HEK293 (cell line): ENCODE measurements around the gene ANO8.

Source experiments
- KLF10 ChIP-seq: fragments of 450-650 bp; IDR thresholded peaks from 2 replicates; pipeline ENCODE4 v1.5.1; 2018; ENCODE audit warnings: missing biosample characterization, mild to moderate bottlenecking, missing genetic modification characterization
- MZF1 ChIP-seq: fragments of 450-650 bp; formaldehyde crosslinking; IDR thresholded peaks from 2 replicates; pipeline ENCODE4 v1.5.1; 2017; ENCODE audit warnings: missing biosample characterization, missing genetic modification characterization, borderline replicate concordance
- PBX3 ChIP-seq: sonication (generic); formaldehyde crosslinking; IDR thresholded peaks from 2 replicates; pipeline ENCODE4 v1.8.1; 2022; ENCODE audit warnings: mild to moderate bottlenecking, moderate library complexity, missing genetic modification reagents
- SP3 ChIP-seq: fragments of 450-650 bp; formaldehyde crosslinking; IDR thresholded peaks from 2 replicates; pipeline ENCODE4 v1.5.1; 2016; ENCODE audit warnings: missing biosample characterization, missing genetic modification characterization
- SP7 ChIP-seq: fragments of 450-650 bp; formaldehyde crosslinking; IDR thresholded peaks from 2 replicates; pipeline ENCODE4 v1.5.1; 2016; ENCODE audit warnings: missing biosample characterization, missing genetic modification characterization
- ZBTB11 ChIP-seq: fragments of 450-650 bp; formaldehyde crosslinking; conservative IDR thresholded peaks from 2 replicates; pipeline ENCODE4 v1.5.1; 2016; ENCODE audit warnings: low read depth, missing biosample characterization, missing genetic modification characterization
- ZEB2 ChIP-seq: fragments of 450-650 bp; formaldehyde crosslinking; IDR thresholded peaks from 2 replicates; pipeline ENCODE4 v1.5.1; 2016; ENCODE audit warnings: missing biosample characterization, missing genetic modification characterization
- ZNF112 ChIP-seq: fragments of 450-650 bp; formaldehyde crosslinking; IDR thresholded peaks from 2 replicates; pipeline ENCODE4 v1.5.0; 2017; ENCODE audit warnings: missing biosample characterization, missing genetic modification characterization
- ZNF16 ChIP-seq: fragments of 450-650 bp; formaldehyde crosslinking; IDR thresholded peaks from 2 replicates; pipeline ENCODE4 v1.5.1; 2016; ENCODE audit warnings: low read depth, missing biosample characterization, missing genetic modification characterization
- ZNF19 ChIP-seq: fragments of 450-650 bp; formaldehyde crosslinking; IDR thresholded peaks from 2 replicates; pipeline ENCODE4; 2016; ENCODE audit warnings: missing biosample characterization, missing genetic modification characterization, low read depth
- ZNF2 ChIP-seq: fragments of 450-650 bp; formaldehyde crosslinking; IDR thresholded peaks from 2 replicates; pipeline ENCODE4 v1.5.1; 2016; ENCODE audit warnings: missing biosample characterization, missing genetic modification characterization
- ZNF211 ChIP-seq: fragments of 450-650 bp; formaldehyde crosslinking; IDR thresholded peaks from 2 replicates; pipeline ENCODE4 v1.5.1; 2016; ENCODE audit warnings: low read depth, missing biosample characterization, missing genetic modification characterization
- ZNF26 ChIP-seq: fragments of 450-650 bp; formaldehyde crosslinking; IDR thresholded peaks from 2 replicates; pipeline ENCODE4 v1.5.1; 2016; ENCODE audit warnings: missing biosample characterization, missing genetic modification characterization
- ZNF274 ChIP-seq, 2 experiments: fragments of 200-500 bp in 1 of 2; fragments of 450-650 bp in 1 of 2; sonication (Bioruptor generic) in 1 of 2; formaldehyde crosslinking in 1 of 2; IDR thresholded peaks; 2 replicates each; pipeline versions ENCODE4 v1.5.1 to v1.6.1; 2014 to 2016; ENCODE audit warnings: borderline replicate concordance in 1 of 2, inconsistent platforms in 1 of 2, low read length in 1 of 2, missing biosample characterization in 1 of 2, missing genetic modification characterization in 1 of 2
- ZNF404 ChIP-seq: fragments of 450-650 bp; formaldehyde crosslinking; IDR thresholded peaks from 2 replicates; pipeline ENCODE4 v1.5.1; 2017; ENCODE audit warnings: missing biosample characterization, missing genetic modification characterization
- ZNF510 ChIP-seq: fragments of 450-650 bp; formaldehyde crosslinking; IDR thresholded peaks from 2 replicates; pipeline ENCODE4 v1.5.1; 2018; ENCODE audit warnings: mild to moderate bottlenecking, missing genetic modification characterization, missing biosample characterization; ENCODE audit not compliant: insufficient replicate concordance
- ZNF561 ChIP-seq: fragments of 450-650 bp; IDR thresholded peaks from 2 replicates; pipeline ENCODE4 v1.5.1; 2018; ENCODE audit warnings: missing biosample characterization, missing genetic modification characterization, borderline replicate concordance
- ZNF600 ChIP-seq: fragments of 450-650 bp; formaldehyde crosslinking; IDR thresholded peaks from 2 replicates; pipeline ENCODE4 v1.5.1; 2016; ENCODE audit warnings: missing biosample characterization, missing genetic modification characterization
- ZNF623 ChIP-seq: fragments of 450-650 bp; formaldehyde crosslinking; IDR thresholded peaks from 2 replicates; pipeline ENCODE4 v1.5.1; 2016; ENCODE audit warnings: missing biosample characterization, missing genetic modification characterization
- ZNF660 ChIP-seq: fragments of 450-650 bp; IDR thresholded peaks from 2 replicates; pipeline ENCODE4 v1.5.1; 2018; ENCODE audit warnings: missing biosample characterization, mild to moderate bottlenecking, missing genetic modification characterization
- ZNF747 ChIP-seq: fragments of 450-650 bp; formaldehyde crosslinking; IDR thresholded peaks from 2 replicates; pipeline ENCODE4 v1.5.1; 2016; ENCODE audit warnings: missing biosample characterization, missing genetic modification characterization
- ZNF777 ChIP-seq: fragments of 450-650 bp; formaldehyde crosslinking; IDR thresholded peaks from 2 replicates; pipeline ENCODE4 v1.5.1; 2017; ENCODE audit warnings: missing biosample characterization, missing genetic modification characterization, borderline replicate concordance
- ZSCAN23 ChIP-seq: fragments of 450-650 bp; formaldehyde crosslinking; IDR thresholded peaks from 2 replicates; pipeline ENCODE4 v1.5.1; 2016; ENCODE audit warnings: missing biosample characterization, missing genetic modification characterization
- TF ChIP-seq, protein P1 (sequence below): fragments of 450-650 bp; formaldehyde crosslinking; IDR thresholded peaks from 2 replicates; pipeline ENCODE4 v1.5.1; 2016; ENCODE audit warnings: missing biosample characterization, missing genetic modification characterization
- TF ChIP-seq, protein P2 (sequence below): fragments of 450-650 bp; formaldehyde crosslinking; IDR thresholded peaks from 2 replicates; pipeline ENCODE4 v1.5.1; 2017; ENCODE audit warnings: missing biosample characterization, missing genetic modification characterization
- TF ChIP-seq, protein P3 (sequence below): fragments of 450-650 bp; formaldehyde crosslinking; IDR thresholded peaks from 2 replicates; pipeline ENCODE4 v1.5.1; 2016; ENCODE audit warnings: missing biosample characterization, missing genetic modification characterization

The ANO8 gene

DNA sequence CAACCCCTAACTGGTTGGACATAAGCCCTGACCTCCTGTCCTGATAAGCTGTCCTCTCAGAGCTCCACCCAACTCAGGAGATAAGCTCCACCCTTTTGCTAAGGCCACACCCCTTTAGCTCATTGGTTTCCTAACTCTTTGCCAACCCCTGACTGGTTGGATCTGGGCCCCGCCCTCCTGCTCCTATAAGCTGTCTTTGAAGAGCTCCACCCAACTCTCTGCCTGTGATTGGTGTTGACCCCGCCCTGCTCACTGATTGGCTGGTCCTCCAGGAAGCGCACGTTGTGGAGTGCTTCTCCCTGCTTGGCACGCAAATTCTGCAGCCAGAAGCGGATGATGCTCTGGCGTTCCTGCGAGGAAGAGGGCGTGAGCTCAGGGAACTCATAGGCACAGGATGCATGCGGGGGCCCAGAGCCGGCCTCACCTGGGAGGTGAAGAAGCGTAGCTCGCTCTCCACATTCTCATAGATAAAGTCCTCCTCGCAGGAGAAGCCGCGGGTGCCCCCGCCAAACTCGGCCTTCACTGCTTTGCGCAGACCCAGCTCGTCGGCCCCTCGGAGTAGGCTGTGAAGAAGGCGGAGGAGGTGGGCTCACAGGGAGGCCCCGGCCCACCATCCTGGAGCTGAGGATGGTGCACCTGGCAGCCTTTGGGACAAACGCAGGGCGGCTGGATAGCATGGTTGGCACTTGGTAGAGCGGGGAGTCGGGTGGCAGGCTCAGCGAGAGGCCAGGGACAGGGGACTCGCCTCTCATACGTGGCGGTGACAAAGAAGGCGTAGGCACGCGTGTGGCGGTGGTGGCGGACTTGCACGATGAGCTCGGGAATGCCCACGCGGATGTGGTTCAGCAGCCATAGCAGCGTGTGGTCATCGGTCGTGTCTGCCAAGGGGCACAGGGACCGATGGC lies 1.7 kb downstream of the ANO8 start (continued):
- TF ChIP-seq ZBTB11 (tag by site-specific recombination) (no peak), ZNF777 (tag by site-specific recombination) (no peak), SP7 (tag by site-specific recombination) (no peak), ZNF2 (tag by site-specific recombination) (no peak), ZNF274 (IDR thresholded peaks at IDR 0.05; ENCODE audit: low read length) (no peak), ZNF274 (tag by site-specific recombination; IDR thresholded peaks at IDR 0.05; ENCODE audit: borderline replicate concordance) (no peak), ZNF623 (no peak), KLF10 (peak; percentile 98), ZEB2 (tag by site-specific recombination) (no peak), ZNF19 (tag by site-specific recombination) (no peak), PBX3 (CRISPR knock-in tag) (0 out of 2 replicates have a peak, but pooled peaks have one; percentile 56), ZNF747 (tag by site-specific recombination) (no peak), ZSCAN23 (tag by site-specific recombination) (no peak), ZNF26 (tag by site-specific recombination) (no peak), ZNF510 (tag by site-specific recombination) (no peak), ZNF112 (tag by site-specific recombination) (no peak), ZNF404 (tag by site-specific recombination) (no peak), ZNF561 (tag by site-specific recombination) (no peak), ZNF600 (tag by site-specific recombination) (0 out of 2 replicates have a peak, but pooled peaks have one; percentile 10), ZNF660 (tag by site-specific recombination) (no peak), MZF1 (no peak), ZNF211 (tag by site-specific recombination) (no peak), SP3 (peak; percentile 84), ZNF16 (tag by site-specific recombination) (no peak)
- TF ChIP-seq, protein P1, sequence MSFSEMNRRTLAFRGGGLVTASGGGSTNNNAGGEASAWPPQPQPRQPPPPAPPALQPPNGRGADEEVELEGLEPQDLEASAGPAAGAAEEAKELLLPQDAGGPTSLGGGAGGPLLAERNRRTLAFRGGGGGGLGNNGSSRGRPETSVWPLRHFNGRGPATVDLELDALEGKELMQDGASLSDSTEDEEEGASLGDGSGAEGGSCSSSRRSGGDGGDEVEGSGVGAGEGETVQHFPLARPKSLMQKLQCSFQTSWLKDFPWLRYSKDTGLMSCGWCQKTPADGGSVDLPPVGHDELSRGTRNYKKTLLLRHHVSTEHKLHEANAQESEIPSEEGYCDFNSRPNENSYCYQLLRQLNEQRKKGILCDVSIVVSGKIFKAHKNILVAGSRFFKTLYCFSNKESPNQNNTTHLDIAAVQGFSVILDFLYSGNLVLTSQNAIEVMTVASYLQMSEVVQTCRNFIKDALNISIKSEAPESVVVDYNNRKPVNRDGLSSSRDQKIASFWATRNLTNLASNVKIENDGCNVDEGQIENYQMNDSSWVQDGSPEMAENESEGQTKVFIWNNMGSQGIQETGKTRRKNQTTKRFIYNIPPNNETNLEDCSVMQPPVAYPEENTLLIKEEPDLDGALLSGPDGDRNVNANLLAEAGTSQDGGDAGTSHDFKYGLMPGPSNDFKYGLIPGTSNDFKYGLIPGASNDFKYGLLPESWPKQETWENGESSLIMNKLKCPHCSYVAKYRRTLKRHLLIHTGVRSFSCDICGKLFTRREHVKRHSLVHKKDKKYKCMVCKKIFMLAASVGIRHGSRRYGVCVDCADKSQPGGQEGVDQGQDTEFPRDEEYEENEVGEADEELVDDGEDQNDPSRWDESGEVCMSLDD (tag by site-specific recombination): no peak
- TF ChIP-seq, protein P2, sequence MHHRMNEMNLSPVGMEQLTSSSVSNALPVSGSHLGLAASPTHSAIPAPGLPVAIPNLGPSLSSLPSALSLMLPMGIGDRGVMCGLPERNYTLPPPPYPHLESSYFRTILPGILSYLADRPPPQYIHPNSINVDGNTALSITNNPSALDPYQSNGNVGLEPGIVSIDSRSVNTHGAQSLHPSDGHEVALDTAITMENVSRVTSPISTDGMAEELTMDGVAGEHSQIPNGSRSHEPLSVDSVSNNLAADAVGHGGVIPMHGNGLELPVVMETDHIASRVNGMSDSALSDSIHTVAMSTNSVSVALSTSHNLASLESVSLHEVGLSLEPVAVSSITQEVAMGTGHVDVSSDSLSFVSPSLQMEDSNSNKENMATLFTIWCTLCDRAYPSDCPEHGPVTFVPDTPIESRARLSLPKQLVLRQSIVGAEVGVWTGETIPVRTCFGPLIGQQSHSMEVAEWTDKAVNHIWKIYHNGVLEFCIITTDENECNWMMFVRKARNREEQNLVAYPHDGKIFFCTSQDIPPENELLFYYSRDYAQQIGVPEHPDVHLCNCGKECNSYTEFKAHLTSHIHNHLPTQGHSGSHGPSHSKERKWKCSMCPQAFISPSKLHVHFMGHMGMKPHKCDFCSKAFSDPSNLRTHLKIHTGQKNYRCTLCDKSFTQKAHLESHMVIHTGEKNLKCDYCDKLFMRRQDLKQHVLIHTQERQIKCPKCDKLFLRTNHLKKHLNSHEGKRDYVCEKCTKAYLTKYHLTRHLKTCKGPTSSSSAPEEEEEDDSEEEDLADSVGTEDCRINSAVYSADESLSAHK (tag by site-specific recombination): no peak
- TF ChIP-seq, protein P3, sequence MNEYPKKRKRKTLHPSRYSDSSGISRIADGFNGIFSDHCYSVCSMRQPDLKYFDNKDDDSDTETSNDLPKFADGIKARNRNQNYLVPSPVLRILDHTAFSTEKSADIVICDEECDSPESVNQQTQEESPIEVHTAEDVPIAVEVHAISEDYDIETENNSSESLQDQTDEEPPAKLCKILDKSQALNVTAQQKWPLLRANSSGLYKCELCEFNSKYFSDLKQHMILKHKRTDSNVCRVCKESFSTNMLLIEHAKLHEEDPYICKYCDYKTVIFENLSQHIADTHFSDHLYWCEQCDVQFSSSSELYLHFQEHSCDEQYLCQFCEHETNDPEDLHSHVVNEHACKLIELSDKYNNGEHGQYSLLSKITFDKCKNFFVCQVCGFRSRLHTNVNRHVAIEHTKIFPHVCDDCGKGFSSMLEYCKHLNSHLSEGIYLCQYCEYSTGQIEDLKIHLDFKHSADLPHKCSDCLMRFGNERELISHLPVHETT (tag by site-specific recombination): no peak
